H1 (cell line): Measurements from ENCODE around the gene CHSY3. TPM values are rescaled to one million over a fixed set of nuclear protein-coding genes. Genes with fewer than 3 reads are reported as not detected.

Experiments
- ASH2L ChIP-seq: fragments of 200-600, 300-600 bp; sonication (generic); IDR thresholded peaks from one replicate; pipeline ENCODE4 v1.7.1; 2017; ENCODE audit warnings: low read length
- BACH1 ChIP-seq: IDR thresholded peaks from 2 replicates; pipeline ENCODE4 v1.6.1; 2012; ENCODE audit warnings: low read length, improper control_type of control experiment
- CHD7 ChIP-seq: fragments of 300-600 bp; sonication (generic); IDR thresholded peaks from 2 replicates; pipeline ENCODE4 v1.7.1; 2012; ENCODE audit warnings: low read length, moderate library complexity, mild to moderate bottlenecking, inconsistent platforms; ENCODE audit not compliant: insufficient replicate concordance
- GTF2F1 ChIP-seq: IDR thresholded peaks from 2 replicates; pipeline ENCODE4 v1.6.1; 2012; ENCODE audit warnings: low read depth, low read length, improper control_type of control experiment, borderline replicate concordance
- JUND ChIP-seq: IDR thresholded peaks from 2 replicates; pipeline ENCODE4 v1.6.1; 2011; ENCODE audit warnings: mild to moderate bottlenecking, improper control_type of control experiment, low read length
- KDM1A ChIP-seq: fragments of 200-600, 300-600 bp; sonication (generic); IDR thresholded peaks from 2 replicates; pipeline ENCODE4 v1.7.1; 2016; ENCODE audit warnings: mild to moderate bottlenecking, low read length, borderline replicate concordance
- POLR2AphosphoS5 ChIP-seq: IDR thresholded peaks from 2 replicates; pipeline ENCODE4 v1.6.1; 2011; ENCODE audit warnings: low read depth, low read length
- RAD21 ChIP-seq, 2 experiments: IDR thresholded peaks in 1 of 2; conservative IDR thresholded peaks in 1 of 2; 2 replicates each; pipeline ENCODE4 v1.6.1; 2011; ENCODE audit warnings: low read depth in 2 of 2, low read length in 2 of 2, improper control_type of control experiment in 1 of 2, inconsistent platforms in 1 of 2, mild to moderate bottlenecking in 1 of 2, moderate library complexity in 1 of 2
- RFX5 ChIP-seq: IDR thresholded peaks from 2 replicates; pipeline ENCODE4 v1.6.1; 2011; ENCODE audit warnings: low read depth, low read length, improper control_type of control experiment, borderline replicate concordance
- SIX5 ChIP-seq: IDR thresholded peaks from 2 replicates; pipeline ENCODE4 v1.6.1; 2011; ENCODE audit warnings: mild to moderate bottlenecking, low read depth, low read length
- TAF1 ChIP-seq: IDR thresholded peaks from 2 replicates; pipeline ENCODE4 v1.6.1; 2011; ENCODE audit warnings: mild to moderate bottlenecking, low read depth, low read length
- TBP ChIP-seq: IDR thresholded peaks from 2 replicates; pipeline ENCODE4 v1.6.1; 2011; ENCODE audit warnings: low read depth, low read length, improper control_type of control experiment
- polyA plus RNA-seq, 7 experiments: library from polyadenylated mRNA; depleted of rRNA in 3 of 7; stranded (reverse) in 5 of 7; unstranded in 2 of 7; fragments of >200 nt in 5 of 7; fragments of 200-250 nt in 2 of 7; gene quantifications; 1 replicate in 5 of 7; 2 replicates in 1 of 7; 4 replicates in 1 of 7; pipeline versions ENCODE4 v1.2.1 to v1.2.3, GENCODE V29; 2011 to 2013; ENCODE audit warnings: missing spikeins in 2 of 7, mixed read lengths in 2 of 7
- total RNA-seq: library from RNA; stranded (reverse); fragmentation: NEBNext Ultra II Directional; extraction: Animal tissue kit (Norgen Biotek cat#: 25700); gene quantifications from 2 replicates; pipeline ENCODE4 v1.2.1, GENCODE V29; 2021

The CHSY3 gene
- total and polyA plus RNA-seq, 2 of the 8 experiments (the other 6 are each of a cell fraction or from before 2014, with no cell fraction given) = 0.24 to 1.8 TPM

- TF ChIP-seq CHD7 = no peak
- TF ChIP-seq ASH2L = no peak
- no peak for TF ChIP-seq BACH1
- no peak for TF ChIP-seq TAF1
- no peak for TF ChIP-seq SIX5
- TF ChIP-seq JUND = no peak
- TF ChIP-seq GTF2F1 = no peak
- TF ChIP-seq TBP = no peak
- no peak for TF ChIP-seq KDM1A
- no peak for TF ChIP-seq POLR2AphosphoS5
- TF ChIP-seq RAD21 (IDR thresholded peaks at IDR 0.05 in 1 of 2, conservative IDR thresholded peaks at IDR 0.05 in 1 of 2; ENCODE audit: low read depth in 2 of 2, low read length in 2 of 2) = no peak
- no peak for TF ChIP-seq RFX5
These were observed 253.8 kb downstream of the CHSY3 start (continued) for GRCh38 chr5:130158036-130158435.
